Measurements from ENCODE around the gene AGER.

DNA sequence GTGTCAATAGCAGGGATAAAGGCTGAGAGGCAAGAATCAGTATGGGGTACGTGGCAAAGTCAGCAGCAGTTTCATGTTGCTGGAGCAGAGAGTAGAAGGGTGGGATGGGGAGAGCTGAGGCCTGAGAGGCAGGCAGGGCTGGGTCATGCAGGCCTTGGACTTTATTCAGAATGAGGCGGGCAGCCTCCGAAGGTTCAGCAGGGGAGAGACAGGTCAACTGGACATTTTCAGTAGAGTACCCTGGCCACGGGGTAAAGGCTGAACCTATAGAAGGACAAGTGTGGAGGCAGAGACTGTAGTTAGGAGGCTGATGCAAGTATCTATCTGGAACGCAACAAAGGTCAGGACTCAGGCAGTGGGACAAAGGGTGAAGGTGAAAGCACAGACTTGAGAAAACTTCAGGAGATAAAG lies 26.1 kb upstream of the AGER start:
- TF ChIP-seq, protein P1, sequence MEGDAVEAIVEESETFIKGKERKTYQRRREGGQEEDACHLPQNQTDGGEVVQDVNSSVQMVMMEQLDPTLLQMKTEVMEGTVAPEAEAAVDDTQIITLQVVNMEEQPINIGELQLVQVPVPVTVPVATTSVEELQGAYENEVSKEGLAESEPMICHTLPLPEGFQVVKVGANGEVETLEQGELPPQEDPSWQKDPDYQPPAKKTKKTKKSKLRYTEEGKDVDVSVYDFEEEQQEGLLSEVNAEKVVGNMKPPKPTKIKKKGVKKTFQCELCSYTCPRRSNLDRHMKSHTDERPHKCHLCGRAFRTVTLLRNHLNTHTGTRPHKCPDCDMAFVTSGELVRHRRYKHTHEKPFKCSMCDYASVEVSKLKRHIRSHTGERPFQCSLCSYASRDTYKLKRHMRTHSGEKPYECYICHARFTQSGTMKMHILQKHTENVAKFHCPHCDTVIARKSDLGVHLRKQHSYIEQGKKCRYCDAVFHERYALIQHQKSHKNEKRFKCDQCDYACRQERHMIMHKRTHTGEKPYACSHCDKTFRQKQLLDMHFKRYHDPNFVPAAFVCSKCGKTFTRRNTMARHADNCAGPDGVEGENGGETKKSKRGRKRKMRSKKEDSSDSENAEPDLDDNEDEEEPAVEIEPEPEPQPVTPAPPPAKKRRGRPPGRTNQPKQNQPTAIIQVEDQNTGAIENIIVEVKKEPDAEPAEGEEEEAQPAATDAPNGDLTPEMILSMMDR (conservative IDR thresholded peaks at IDR 0.05): no peak
- no peak for TF ChIP-seq EZH2 (IDR thresholded peaks at IDR 0.05; ENCODE audit: low read depth)
